ENCODE data around the gene PNMT.

PNMT gene, protein sequence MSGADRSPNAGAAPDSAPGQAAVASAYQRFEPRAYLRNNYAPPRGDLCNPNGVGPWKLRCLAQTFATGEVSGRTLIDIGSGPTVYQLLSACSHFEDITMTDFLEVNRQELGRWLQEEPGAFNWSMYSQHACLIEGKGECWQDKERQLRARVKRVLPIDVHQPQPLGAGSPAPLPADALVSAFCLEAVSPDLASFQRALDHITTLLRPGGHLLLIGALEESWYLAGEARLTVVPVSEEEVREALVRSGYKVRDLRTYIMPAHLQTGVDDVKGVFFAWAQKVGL

DNA sequence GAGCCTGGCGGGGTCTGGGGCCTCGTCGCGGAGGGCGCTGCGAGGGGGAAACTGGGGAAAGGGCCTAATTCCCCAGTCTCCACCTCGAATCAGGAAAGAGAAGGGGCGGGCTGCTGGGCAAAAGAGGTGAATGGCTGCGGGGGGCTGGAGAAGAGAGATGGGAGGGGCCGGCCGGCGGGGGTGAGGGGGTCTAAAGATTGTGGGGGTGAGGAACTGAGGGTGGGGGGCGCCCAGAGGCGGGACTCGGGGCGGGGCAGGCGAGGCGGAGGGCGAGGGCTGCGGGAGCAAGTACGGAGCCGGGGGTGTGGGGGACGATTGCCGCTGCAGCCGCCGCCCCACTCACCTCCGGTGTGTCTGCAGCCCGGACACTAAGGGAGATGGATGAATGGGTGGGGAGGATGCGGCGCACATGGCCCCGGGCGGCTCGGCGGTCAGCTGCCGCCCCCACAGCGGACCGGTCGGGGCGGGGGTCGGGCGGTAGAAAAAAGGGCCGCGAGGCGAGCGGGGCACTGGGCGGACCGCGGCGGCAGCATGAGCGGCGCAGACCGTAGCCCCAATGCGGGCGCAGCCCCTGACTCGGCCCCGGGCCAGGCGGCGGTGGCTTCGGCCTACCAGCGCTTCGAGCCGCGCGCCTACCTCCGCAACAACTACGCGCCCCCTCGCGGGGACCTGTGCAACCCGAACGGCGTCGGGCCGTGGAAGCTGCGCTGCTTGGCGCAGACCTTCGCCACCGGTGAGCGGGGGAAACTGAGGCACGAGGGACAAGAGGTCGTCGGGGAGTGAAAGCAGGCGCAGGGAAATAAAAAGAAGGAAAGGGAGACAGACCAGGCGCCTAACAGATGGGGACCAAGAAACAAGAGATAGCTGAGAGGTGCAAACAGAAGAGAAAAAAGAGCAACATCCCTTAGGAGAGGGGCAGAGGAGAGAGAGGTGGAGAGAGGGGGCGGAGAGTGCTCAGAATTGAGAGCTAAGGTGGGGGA, at the start of gene PNMT:
Gene PNMT (plus strand): TSS at position 509 of the 980 bp plus-strand sequence. CDS start 23 bp downstream, at position 532.
- Histone ChIP-seq H3K9ac (ENCODE audit: low read depth, low read length) (peak within 1 kb of the TSS; percentile 4; the same call in 1 of the 2 replicates), H3K36me3 (ENCODE audit: insufficient read depth, low read depth, low read length) (no peaks in the 10 kb centered on the region), H3K4me3 (ENCODE audit: low read length) (peak within 1 kb of the TSS; percentile 56), H3K9me3 (ENCODE audit: insufficient read depth, low read depth, low read length) (no peaks in the 10 kb centered on the region), H3K4me1 (ENCODE audit: insufficient read depth, low read length) (peaks cover 19% of the 10 kb centered on the region), H3K27me3 (ENCODE audit: insufficient read depth, low read length) (peaks cover 56% of the 10 kb centered on the region), H3K27ac (ENCODE audit: low read length) (no peak within 1 kb of the TSS)

DNA sequence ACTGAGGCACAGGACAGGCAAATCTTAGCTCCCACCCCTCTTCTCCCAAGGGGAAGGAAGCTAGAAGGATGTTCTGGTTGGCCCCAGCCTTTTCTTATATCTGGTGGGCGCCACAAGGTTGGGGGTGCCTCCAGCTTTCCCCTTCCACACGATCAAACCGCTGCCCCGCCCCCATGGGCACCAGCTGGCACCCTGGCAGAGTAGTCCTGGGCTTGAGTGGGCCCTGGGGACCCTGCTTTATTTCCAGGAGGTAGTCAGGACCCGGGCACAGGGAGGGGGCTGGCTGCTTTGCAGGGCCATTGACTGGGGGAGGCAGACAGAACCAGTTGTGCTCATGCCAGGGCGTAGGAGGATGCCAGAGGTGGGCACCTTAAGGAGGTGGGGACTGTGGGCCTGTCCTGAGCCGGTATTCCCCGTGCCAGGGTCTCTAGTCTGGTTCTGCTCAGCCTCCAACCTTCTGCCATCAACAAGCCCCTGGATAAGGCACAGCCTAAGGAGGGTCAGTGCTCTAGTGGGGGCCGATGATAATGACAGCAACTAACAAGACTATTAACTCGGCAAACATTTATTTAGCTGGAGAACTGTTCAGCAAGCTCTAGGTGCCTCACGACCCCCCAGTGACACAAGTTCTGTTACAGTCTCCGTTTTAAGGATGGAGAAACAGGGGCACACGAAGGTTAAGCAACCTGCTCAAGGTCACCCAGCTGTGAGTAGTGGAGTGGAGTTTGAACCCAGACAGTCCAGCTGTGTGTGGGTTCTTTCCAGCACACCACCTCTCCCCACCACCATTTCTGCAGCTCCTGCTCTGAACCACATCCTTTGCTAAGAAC, 49.1 kb upstream of the PNMT start:
- H3K4me1 ChIP-seq (ENCODE audit: insufficient read depth, low read length) = 0 out of 2 replicates have a peak, but pooled peaks cover 2% of the 10 kb centered on the region
- H3K27ac ChIP-seq (ENCODE audit: low read length) = no peak overlapping the region
- H3K36me3 ChIP-seq (ENCODE audit: insufficient read depth, low read depth, low read length) = no peaks in the 10 kb centered on the region
- peak overlapping the region; percentile 81; the same call in 1 of the 2 replicates for H3K4me3 ChIP-seq (ENCODE audit: low read length)
- no peaks in the 10 kb centered on the region for H3K9me3 ChIP-seq (ENCODE audit: insufficient read depth, low read depth, low read length)
- peaks cover 90% of the 10 kb centered on the region for H3K27me3 ChIP-seq (ENCODE audit: insufficient read depth, low read length)
- no peak overlapping the region for H3K9ac ChIP-seq (ENCODE audit: low read depth, low read length)

DNA sequence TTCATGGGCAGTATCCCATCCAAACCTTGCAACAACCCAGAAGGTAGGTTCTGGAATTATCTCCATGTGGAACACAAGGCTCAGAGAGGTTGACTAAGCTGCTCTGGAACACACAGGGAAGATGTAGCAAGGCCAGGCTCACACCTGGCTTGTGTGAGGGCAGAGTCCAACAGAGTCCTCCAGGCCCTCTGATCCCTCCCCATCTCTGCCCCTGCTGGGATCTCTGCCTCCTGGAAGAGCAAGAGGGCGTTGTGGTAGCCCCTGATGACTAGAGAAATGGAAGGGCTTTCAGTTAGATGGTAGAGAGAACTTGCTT, 48.5 kb upstream of the PNMT start:
- no peak overlapping the region for H3K9ac ChIP-seq (ENCODE audit: low read depth, low read length)
- H3K4me1 ChIP-seq (ENCODE audit: insufficient read depth, low read length) = 0 out of 2 replicates have a peak, but pooled peaks cover 2% of the 10 kb centered on the region
- no peak overlapping the region for H3K27ac ChIP-seq (ENCODE audit: low read length)
- H3K27me3 ChIP-seq (ENCODE audit: insufficient read depth, low read length) = peaks cover 90% of the 10 kb centered on the region
- H3K9me3 ChIP-seq (ENCODE audit: insufficient read depth, low read depth, low read length) = no peaks in the 10 kb centered on the region
- H3K36me3 ChIP-seq (ENCODE audit: insufficient read depth, low read depth, low read length) = no peaks in the 10 kb centered on the region
- H3K4me3 ChIP-seq (ENCODE audit: low read length) = no peak overlapping the region

DNA sequence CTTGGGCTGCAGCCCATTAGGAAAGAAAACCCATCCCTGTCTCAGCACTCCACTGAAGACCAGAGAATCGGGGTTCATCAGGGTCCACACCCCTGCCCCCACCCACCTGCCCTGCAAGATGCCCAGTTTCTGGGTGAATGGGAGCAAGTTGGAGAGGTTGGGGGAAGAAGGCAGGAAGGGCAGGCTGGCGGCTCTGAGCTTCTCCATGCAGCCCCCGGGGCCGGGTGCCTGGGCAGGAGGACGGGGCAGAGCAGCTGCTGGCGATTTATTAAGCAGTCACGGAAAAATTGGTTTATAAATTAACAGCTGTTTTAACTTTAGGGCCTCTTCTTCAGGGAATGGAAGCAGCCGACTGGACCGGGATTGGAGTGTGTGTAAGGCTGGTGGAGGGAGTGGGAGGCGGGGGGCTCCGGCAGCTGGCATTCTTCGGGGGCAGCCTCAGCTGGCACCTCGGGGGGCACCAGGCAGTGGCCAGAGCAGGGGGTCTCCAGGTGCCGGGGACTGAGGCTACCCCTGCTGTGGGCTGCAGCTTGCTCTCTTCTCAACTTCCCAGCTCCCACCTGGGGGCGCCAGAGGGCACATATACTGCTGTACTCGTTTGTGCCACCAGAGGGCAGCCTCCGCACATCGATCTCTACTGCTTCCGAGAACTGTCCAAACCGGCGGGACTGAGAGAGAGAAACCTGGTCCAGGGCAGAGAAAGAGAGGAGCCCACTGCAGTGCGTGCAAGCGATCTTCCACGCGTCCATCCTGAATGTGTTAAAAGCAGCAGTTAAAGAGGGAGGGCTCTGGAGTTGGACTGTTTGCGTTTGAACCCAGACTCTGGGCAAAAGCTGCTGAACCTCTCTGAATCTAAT, 46.5 kb upstream of the PNMT start:
- Histone ChIP-seq H3K27ac (ENCODE audit: low read length) (no peak overlapping the region), H3K9me3 (ENCODE audit: insufficient read depth, low read depth, low read length) (no peaks in the 10 kb centered on the region), H3K27me3 (ENCODE audit: insufficient read depth, low read length) (peaks cover 90% of the 10 kb centered on the region), H3K36me3 (ENCODE audit: insufficient read depth, low read depth, low read length) (no peaks in the 10 kb centered on the region), H3K4me3 (ENCODE audit: low read length) (no peak overlapping the region), H3K9ac (ENCODE audit: low read depth, low read length) (no peak overlapping the region), H3K4me1 (ENCODE audit: insufficient read depth, low read length) (peaks cover 7% of the 10 kb centered on the region; the same call in 1 of the 2 replicates)

DNA sequence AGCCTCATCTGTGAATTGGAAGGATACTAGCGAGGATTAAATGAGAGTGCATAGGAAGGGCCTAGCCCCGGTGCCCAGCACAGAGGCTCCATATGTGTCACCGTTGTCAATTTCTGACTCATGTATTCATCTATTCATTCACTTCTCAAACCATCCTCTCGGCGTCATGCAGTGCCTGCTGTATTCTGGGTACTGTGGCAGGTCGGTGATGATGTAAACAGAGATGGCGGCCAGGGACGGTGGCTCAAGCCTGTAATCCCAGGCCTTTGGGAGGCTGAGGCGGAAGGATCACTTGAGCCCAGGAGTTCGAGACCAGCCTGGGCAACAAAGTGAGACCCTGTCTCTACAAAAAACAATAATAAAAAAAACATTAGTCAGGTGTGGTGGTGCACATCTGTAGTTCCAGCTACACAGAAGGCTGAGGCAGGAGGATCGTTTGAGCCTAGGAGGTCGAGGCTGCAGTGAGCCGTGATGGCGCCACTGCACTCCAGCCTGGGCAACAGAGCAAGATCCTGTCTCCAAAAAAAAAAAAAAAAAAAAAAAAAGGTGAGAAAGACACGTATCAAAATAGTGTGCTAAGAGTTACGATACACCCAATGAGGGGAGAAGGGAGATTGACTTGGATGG, 45.8 kb upstream of the PNMT start:
- Histone ChIP-seq H3K36me3 (ENCODE audit: insufficient read depth, low read depth, low read length) (no peaks in the 10 kb centered on the region), H3K9ac (ENCODE audit: low read depth, low read length) (no peak overlapping the region), H3K27me3 (ENCODE audit: insufficient read depth, low read length) (peaks cover 90% of the 10 kb centered on the region), H3K4me3 (ENCODE audit: low read length) (no peak overlapping the region), H3K27ac (ENCODE audit: low read length) (no peak overlapping the region), H3K9me3 (ENCODE audit: insufficient read depth, low read depth, low read length) (no peaks in the 10 kb centered on the region), H3K4me1 (ENCODE audit: insufficient read depth, low read length) (peaks cover 7% of the 10 kb centered on the region; the same call in 1 of the 2 replicates)

DNA sequence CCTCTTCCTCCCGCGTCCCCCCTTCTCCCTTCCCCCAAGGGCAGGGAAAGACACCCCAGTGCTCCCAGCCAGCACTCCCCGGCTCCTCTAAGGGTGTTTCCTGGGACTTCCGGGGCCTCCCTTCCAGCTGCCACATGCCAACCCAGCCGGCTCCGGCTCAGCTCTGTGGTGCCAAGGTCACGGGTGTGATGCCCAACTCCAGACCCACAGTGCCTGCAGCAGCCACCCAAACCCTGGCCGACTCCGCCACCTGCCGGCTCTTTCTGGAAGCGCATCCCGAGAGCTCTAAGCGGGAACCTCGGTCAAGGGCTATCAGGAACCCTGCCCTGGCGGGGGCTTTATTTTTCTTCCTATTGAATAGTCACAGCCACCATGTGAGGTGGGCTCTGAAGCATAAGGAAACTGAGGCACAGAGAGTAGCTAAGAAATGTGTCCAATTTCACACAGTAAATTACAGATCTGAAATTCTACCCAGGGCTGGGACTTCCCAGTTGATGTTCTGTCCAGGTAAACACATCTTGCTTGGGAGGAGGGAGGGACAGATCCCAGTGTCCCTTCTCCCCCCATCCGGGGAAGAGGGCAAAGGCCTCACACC, 44.8 kb upstream of the PNMT start:
- no peak overlapping the region for H3K4me3 ChIP-seq (ENCODE audit: low read length)
- peaks cover 13% of the 10 kb centered on the region; the same call in 1 of the 2 replicates for H3K4me1 ChIP-seq (ENCODE audit: insufficient read depth, low read length)
- no peaks in the 10 kb centered on the region for H3K9me3 ChIP-seq (ENCODE audit: insufficient read depth, low read depth, low read length)
- H3K9ac ChIP-seq (ENCODE audit: low read depth, low read length) = no peak overlapping the region
- H3K27ac ChIP-seq (ENCODE audit: low read length) = no peak overlapping the region
- H3K27me3 ChIP-seq (ENCODE audit: insufficient read depth, low read length) = peaks cover 92% of the 10 kb centered on the region
- H3K36me3 ChIP-seq (ENCODE audit: insufficient read depth, low read depth, low read length) = no peaks in the 10 kb centered on the region

DNA sequence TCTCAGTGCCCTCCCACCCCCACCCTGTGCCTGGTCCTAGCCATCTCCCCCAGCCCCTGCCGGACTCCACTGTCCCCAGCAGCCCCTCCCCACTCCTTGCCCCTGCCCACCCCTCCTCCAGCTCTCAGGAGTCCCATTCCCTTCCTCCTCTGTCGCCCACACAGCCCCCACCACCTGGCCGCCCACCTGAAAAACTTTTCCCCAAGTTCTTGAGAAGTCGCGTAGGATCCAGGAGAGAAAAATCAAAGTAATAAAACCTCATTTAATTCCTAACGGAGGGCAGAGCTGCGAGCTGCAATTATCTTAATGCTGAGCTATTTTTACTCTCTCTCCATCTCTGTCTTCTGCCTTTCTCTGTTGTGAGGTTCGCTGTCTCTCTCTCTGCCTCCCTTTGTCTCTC, 43.9 kb upstream of the PNMT start:
- Histone ChIP-seq H3K9me3 (ENCODE audit: insufficient read depth, low read depth, low read length) (no peaks in the 10 kb centered on the region), H3K27me3 (ENCODE audit: insufficient read depth, low read length) (peaks cover 92% of the 10 kb centered on the region), H3K36me3 (ENCODE audit: insufficient read depth, low read depth, low read length) (no peaks in the 10 kb centered on the region), H3K27ac (ENCODE audit: low read length) (no peak overlapping the region), H3K9ac (ENCODE audit: low read depth, low read length) (no peak overlapping the region), H3K4me3 (ENCODE audit: low read length) (no peak overlapping the region), H3K4me1 (ENCODE audit: insufficient read depth, low read length) (peaks cover 21% of the 10 kb centered on the region; the same call in 1 of the 2 replicates)

DNA sequence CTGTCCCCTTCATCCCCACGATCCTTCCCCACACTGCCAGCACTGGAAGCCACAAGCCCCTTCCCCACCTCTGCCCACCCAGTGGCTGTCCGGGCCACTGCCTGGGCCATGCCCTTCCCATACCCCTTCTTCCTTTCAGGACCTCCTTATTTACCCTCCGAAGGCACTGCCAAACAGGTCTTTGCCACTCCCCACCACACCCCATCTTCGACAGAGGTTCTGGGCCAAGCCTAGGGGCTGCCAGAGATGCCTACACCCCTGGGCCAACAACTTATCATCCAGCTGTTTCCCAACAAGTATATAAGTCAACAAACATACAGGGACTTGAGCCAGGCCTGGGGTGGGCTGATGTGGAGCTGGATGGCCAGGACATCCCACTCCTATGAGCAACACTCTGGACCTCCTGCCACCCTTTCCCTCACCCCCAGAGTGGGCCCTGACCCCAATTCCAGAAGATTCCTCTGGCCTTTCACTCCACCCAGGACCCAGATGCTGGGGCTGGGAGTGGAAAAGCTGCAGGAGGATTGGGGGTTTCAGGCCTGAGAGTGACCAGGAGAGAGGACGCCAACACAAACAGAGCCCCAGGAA, 43.0 kb upstream of the PNMT start:
- Histone ChIP-seq H3K4me1 (ENCODE audit: insufficient read depth, low read length) (peaks cover 26% of the 10 kb centered on the region; the same call in 1 of the 2 replicates), H3K4me3 (ENCODE audit: low read length) (no peak overlapping the region), H3K9me3 (ENCODE audit: insufficient read depth, low read depth, low read length) (no peaks in the 10 kb centered on the region), H3K36me3 (ENCODE audit: insufficient read depth, low read depth, low read length) (no peaks in the 10 kb centered on the region), H3K27me3 (ENCODE audit: insufficient read depth, low read length) (peaks cover 87% of the 10 kb centered on the region), H3K9ac (ENCODE audit: low read depth, low read length) (no peak overlapping the region), H3K27ac (ENCODE audit: low read length) (no peak overlapping the region)

DNA sequence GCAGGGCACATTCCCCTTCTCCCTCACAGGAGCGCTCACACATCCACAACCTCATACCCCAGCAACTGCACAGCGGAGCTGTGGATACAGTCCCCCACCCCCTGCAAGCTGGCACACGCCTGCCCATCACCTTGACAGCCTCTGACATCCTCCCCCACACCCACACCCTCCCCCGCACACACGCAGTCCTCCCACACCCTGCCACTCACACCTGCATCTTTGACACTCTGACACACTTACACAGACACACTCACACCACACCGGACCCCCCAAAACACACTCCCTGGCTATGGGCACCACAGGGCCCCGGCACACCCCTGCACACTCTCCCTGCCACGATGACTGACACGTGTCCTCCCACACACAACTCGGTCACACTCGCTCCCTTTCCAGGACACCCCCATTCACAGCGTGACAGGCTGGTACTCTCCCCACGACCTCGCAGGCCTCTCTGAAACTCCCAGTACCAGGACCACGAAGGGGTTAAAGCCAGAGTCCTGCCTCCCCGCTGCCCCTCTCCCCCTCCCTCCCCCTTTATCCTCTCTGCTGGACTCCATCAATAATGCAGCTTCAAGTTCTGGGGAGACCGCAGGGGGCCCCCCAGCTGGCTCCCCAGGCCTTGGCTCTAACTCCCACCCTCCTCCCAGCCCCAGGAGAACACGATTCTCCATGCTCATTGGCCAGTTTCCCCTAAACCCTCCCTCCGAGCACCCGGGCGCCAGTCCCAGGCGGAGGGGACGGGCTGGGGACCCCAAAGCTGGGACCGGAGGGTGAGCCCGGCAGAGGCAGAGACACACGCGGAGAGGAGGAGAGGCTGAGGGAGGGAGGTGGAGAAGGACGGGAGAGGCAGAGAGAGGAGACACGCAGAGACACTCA, 41.8 kb upstream of the PNMT start, which contains the start of gene PPP1R1B:
Gene PPP1R1B (plus strand): TSS at position 782 of the 876 bp plus-strand sequence. CDS start 441 bp downstream, outside the sequence.
- Histone ChIP-seq H3K27ac (ENCODE audit: low read length) (no peak within 1 kb of the TSS), H3K27me3 (ENCODE audit: insufficient read depth, low read length) (peaks cover 76% of the 10 kb centered on the region), H3K9ac (ENCODE audit: low read depth, low read length) (no peak within 1 kb of the TSS), H3K4me1 (ENCODE audit: insufficient read depth, low read length) (peaks cover 30% of the 10 kb centered on the region; the same call in 1 of the 2 replicates), H3K4me3 (ENCODE audit: low read length) (peak within 1 kb of the TSS; percentile 77), H3K9me3 (ENCODE audit: insufficient read depth, low read depth, low read length) (no peaks in the 10 kb centered on the region), H3K36me3 (ENCODE audit: insufficient read depth, low read depth, low read length) (no peaks in the 10 kb centered on the region)

Data from iPS-20b (cell line).